Loucy (cell line): Measurements from ENCODE around the gene RPLP1.
A peak's percentile ranks its signal among the peaks of the same experiment; 100 is the strongest.

ENCODE experiments used
- H2AFZ ChIP-seq: fragments of 200-600 bp; sonication (generic); 2 replicates; pipeline ENCODE4 v1.6.0; 2016; ENCODE audit warnings: antibody characterized with exemption, mild to moderate bottlenecking, low read length, moderate library complexity
- H3F3A ChIP-seq: fragments of 200-600 bp; 2 replicates; pipeline ENCODE4 v1.6.0; 2016; ENCODE audit warnings: antibody characterized with exemption, low read depth, mild to moderate bottlenecking
- H3K27me3 ChIP-seq: fragments of 200-600 bp; sonication (generic); 2 replicates; pipeline ENCODE4 v1.6.1; 2014; ENCODE audit warnings: low read length, mild to moderate bottlenecking; ENCODE audit not compliant: insufficient read depth, poor library complexity, severe bottlenecking
- H3K36me3 ChIP-seq: fragments of 200-600 bp; sonication (generic); 2 replicates; pipeline ENCODE4 v1.6.1; 2016; ENCODE audit warnings: low read length; ENCODE audit not compliant: insufficient read depth
- H3K4me1 ChIP-seq: fragments of 200-600 bp; sonication (generic); 2 replicates; pipeline ENCODE4 v1.5.1; 2014; ENCODE audit warnings: low read length, mild to moderate bottlenecking; ENCODE audit not compliant: insufficient read depth, poor library complexity, severe bottlenecking
- H3K4me2 ChIP-seq: fragments of 200-600 bp; sonication (generic); 2 replicates; pipeline ENCODE4 v1.6.0; 2014; ENCODE audit warnings: antibody characterized with exemption, low read length, low read depth, mild to moderate bottlenecking; ENCODE audit not compliant: poor library complexity, severe bottlenecking
- H3K4me3 ChIP-seq: fragments of 200-600 bp; sonication (generic); 2 replicates; pipeline ENCODE4 v1.5.1; 2014; ENCODE audit warnings: low read length, mild to moderate bottlenecking, mixed read lengths; ENCODE audit not compliant: poor library complexity, severe bottlenecking
- H3K79me2 ChIP-seq: fragments of 200-600 bp; sonication (generic); 2 replicates; pipeline ENCODE4 v1.6.1; 2014; ENCODE audit warnings: low read length; ENCODE audit not compliant: insufficient read depth
- H3K9ac ChIP-seq: fragments of 200-600 bp; sonication (generic); 2 replicates; pipeline ENCODE4 v1.6.0; 2014; ENCODE audit warnings: mild to moderate bottlenecking, low read depth, low read length, moderate library complexity; ENCODE audit not compliant: poor library complexity, severe bottlenecking
- H3K9me2 ChIP-seq: fragments of 200-600 bp; sonication (generic); replicated peaks from 2 replicates; pipeline ENCODE4 v1.6.1; 2016; ENCODE audit warnings: low read depth, low read length, mixed read lengths
- H3K9me3 ChIP-seq: fragments of 200-600 bp; sonication (generic); 2 replicates; pipeline ENCODE4 v1.6.1; 2014; ENCODE audit warnings: mild to moderate bottlenecking, antibody characterized with exemption, low read length, low read depth; ENCODE audit not compliant: insufficient read depth
- H4K20me1 ChIP-seq: fragments of 200-600 bp; sonication (generic); 2 replicates; pipeline ENCODE4 v1.6.0; 2014; ENCODE audit warnings: antibody characterized with exemption, low read length, mild to moderate bottlenecking; ENCODE audit not compliant: insufficient read depth, poor library complexity, severe bottlenecking
- EZH2phosphoT487 ChIP-seq: fragments of 200-600 bp; IDR thresholded peaks from 2 replicates; pipeline ENCODE4 v1.6.1; 2018; ENCODE audit warnings: antibody characterized with exemption, mild to moderate bottlenecking, moderate library complexity, borderline replicate concordance
- TF ChIP-seq, protein P1 (sequence below): fragments of 200-600 bp; sonication (generic); conservative IDR thresholded peaks from 2 replicates; pipeline ENCODE4 v1.5.1; 2014; ENCODE audit warnings: mild to moderate bottlenecking, antibody characterized with exemption, low read length

The RPLP1 gene

DNA sequence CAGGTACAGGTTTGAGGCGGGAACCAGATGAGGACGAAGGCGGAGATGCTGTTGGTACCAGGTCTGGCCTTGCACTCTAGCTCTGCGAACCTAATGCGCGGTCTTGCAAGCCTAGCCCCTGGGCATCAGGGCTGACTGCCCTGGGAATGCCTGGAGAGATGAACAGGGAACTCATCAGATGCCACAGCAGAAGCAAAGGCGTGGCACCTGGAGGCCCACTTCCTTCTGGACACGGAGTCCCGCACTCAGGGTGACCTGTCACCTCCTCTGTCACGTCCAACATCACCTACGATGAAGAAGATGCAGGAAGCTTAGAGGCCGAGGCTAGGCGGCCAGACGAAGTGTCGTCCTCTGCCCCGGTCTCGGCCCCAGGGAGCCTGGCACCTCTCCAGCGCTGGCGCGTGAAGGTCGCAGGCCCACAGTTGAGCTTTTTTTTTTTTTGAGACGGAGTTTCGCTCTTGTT is 9.4 kb downstream of the RPLP1 start:
- peak overlapping the region; percentile 81 for H3K4me3 ChIP-seq
- no peaks in the 10 kb centered on the region for H3K9me3 ChIP-seq
- peak overlapping the region; percentile 84 for H3K9ac ChIP-seq

DNA sequence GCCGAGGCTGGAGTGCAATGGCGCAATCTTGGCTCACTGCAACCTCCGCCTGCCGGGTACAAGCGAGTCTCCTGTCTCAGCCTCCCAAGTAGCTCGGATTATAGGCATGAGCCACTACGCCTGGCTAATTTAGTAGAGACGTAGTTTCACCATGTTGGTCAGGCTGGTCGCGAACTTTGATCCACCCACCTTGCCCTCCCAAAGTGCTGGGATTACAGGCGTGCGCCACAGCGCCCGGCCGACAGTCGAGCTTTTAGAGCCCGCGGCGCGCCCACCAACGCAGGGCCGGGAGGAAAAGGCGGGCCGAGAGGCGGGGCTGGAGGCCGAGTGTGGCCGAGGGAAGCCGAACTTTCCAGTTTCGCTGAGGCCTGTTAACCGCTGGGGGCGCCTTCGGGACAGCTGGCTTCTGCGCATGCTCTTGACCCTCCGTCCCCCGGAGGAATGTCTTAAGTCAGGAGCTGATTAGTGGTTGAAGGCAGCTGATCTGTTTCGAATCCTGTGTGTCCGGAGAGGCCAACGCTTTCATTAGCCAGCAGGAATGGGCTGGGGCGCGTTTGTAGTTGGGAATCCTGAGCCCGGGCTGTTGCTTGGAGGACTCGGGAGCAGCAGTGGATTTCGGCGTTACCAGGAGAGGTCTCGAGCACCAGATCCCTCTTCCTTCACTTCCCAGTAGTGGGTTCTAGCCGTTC is 10.0 kb downstream of the RPLP1 start:
- no peak for TF ChIP-seq EZH2phosphoT487
- TF ChIP-seq, protein P1, sequence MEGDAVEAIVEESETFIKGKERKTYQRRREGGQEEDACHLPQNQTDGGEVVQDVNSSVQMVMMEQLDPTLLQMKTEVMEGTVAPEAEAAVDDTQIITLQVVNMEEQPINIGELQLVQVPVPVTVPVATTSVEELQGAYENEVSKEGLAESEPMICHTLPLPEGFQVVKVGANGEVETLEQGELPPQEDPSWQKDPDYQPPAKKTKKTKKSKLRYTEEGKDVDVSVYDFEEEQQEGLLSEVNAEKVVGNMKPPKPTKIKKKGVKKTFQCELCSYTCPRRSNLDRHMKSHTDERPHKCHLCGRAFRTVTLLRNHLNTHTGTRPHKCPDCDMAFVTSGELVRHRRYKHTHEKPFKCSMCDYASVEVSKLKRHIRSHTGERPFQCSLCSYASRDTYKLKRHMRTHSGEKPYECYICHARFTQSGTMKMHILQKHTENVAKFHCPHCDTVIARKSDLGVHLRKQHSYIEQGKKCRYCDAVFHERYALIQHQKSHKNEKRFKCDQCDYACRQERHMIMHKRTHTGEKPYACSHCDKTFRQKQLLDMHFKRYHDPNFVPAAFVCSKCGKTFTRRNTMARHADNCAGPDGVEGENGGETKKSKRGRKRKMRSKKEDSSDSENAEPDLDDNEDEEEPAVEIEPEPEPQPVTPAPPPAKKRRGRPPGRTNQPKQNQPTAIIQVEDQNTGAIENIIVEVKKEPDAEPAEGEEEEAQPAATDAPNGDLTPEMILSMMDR, result peak; percentile 72
- no peaks in the 10 kb centered on the region for H3K27me3 ChIP-seq
- peak overlapping the region; percentile 81 for H3K4me3 ChIP-seq
- H3K79me2 ChIP-seq, result no peaks in the 10 kb centered on the region
- H3K9ac ChIP-seq, result peak overlapping the region; percentile 84
- peak overlapping the region; percentile 96 for H2AFZ ChIP-seq
- H3K9me3 ChIP-seq, result no peaks in the 10 kb centered on the region
- no peaks in the 10 kb centered on the region for H3K36me3 ChIP-seq
- no peaks in the 10 kb centered on the region for H4K20me1 ChIP-seq
- H3F3A ChIP-seq, result peaks cover 11% of the 10 kb centered on the region; the same call in 1 of the 2 replicates
- H3K4me2 ChIP-seq, result peak overlapping the region; percentile 87
- peaks cover 18% of the 10 kb centered on the region for H3K4me1 ChIP-seq
- H3K9me2 ChIP-seq, result no peaks in the 10 kb centered on the region

More for the DNA sequence above, 9.4 kb downstream of the RPLP1 start:
- peaks cover 15% of the 10 kb centered on the region for H3K4me1 ChIP-seq
- H3K36me3 ChIP-seq, result peaks cover 5% of the 10 kb centered on the region; the same call in 1 of the 2 replicates
- peak overlapping the region; percentile 73 for H3K4me2 ChIP-seq
- H3K27me3 ChIP-seq, result no peaks in the 10 kb centered on the region
- TF ChIP-seq, protein P1, result no peak
- no peak for TF ChIP-seq EZH2phosphoT487
- H3K79me2 ChIP-seq, result 0 out of 2 replicates have a peak, but pooled peaks cover under 1% of the 10 kb centered on the region
- H3K9me2 ChIP-seq, result no peaks in the 10 kb centered on the region
- H4K20me1 ChIP-seq, result peaks cover 4% of the 10 kb centered on the region
- peaks cover 16% of the 10 kb centered on the region; the same call in 1 of the 2 replicates for H3F3A ChIP-seq
- H2AFZ ChIP-seq, result peak overlapping the region; percentile 96

DNA sequence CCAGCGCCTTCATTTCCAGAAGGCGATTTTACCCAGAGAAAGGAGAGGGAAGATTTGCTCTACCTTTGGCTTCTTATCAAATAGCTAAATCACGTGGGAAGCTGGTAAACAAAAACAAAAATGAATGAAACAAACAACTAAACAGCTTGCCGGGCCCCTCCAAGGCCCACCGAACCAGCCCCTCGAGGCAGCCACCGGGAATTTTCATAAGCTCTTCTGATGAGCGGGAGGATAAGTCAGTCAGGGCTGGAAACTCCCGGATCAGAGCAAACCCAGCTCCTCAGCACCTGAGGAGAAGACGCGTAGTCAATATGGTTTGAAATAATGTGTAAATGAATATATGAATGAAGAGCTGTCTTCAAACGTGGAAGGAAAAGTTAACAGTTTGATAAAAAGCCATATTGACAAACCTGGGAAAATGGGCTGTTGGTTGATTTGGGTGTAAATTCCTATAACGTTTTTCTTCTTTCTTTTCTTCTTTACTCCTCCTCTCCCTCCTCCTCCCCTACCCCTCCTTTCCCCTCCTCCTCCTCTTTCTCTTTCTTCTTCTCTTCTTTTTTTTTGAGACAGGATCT is 10.7 kb downstream of the RPLP1 start:
- no peaks in the 10 kb centered on the region for H3K36me3 ChIP-seq
- no peaks in the 10 kb centered on the region for H4K20me1 ChIP-seq
- no peak for TF ChIP-seq EZH2phosphoT487
- TF ChIP-seq, protein P1, result no peak

More for the DNA sequence above, 10.7 kb downstream of the RPLP1 start:
- Histone ChIP-seq H3F3A (peaks cover 7% of the 10 kb centered on the region; the same call in 1 of the 2 replicates), H3K9ac (peak overlapping the region; percentile 84), H3K4me2 (peak overlapping the region; percentile 87), H2AFZ (peak overlapping the region; percentile 96), H3K9me2 (no peaks in the 10 kb centered on the region), H3K4me1 (peaks cover 24% of the 10 kb centered on the region), H3K9me3 (no peaks in the 10 kb centered on the region), H3K4me3 (peak overlapping the region; percentile 81), H3K27me3 (no peaks in the 10 kb centered on the region), H3K79me2 (no peaks in the 10 kb centered on the region)
